HK-2 (cell line): ENCODE data around the gene EFCAB5.
"Not testable (repeated sequence)": the region's sequence is repeated elsewhere in the genome, so short reads cannot be mapped to it uniquely, and the experiment has no call there.

Experiments
- DNase-seq: peaks from one replicate; pipeline ENCODE4 v3.0.0-alpha.2; 2018; ENCODE audit not compliant: unreplicated experiment

The EFCAB5 gene

DNA sequence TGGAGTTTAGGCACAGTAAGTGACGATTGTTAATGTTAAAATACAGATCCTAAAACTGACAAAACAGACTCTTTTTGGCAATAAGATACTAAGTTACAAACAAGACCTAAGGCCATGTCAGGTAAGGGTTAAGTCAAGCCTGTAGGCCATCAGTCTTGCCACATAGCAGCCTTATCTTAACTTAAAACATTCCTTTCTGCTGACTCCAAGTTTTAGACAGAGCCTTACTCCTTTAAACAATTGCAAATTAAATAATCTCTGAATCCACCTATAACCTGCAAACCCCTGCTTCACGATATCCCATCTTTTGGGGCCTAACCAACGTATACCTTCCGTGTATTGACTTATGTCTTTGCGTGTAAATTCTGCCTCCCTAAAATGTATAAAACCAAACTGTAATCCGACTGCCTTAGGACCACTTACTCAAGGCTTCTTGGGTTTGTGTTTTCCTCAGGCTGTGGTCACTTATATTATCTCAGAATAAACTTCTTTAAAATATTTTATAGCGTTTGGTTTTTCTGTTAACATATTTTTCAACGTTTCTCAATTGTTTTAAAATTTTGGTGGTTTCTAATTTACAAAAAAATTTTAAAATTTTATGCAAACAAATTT is 64.4 kb downstream of the EFCAB5 start:
- DNase-seq = no peak

DNA sequence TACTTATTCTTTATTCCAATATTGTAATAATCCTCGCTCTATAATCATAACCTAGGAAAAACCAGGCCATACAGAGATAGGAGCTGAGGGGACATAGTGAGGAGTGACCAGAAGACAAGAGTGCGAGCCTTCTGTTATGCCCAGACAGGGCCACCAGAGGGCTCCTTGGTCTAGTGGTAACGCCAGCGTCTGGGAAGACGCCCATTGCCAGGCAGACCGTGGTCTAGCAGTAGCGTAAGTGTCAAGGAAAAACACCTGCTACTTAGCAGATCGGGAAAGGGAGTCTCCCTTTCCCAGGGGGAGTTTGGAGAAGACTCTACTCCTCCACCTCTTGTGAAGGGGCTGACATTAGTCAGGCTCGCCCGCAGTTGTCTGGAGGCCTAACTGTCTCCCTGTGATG is 70.5 kb downstream of the EFCAB5 start:
- not testable (repeated sequence) for DNase-seq

DNA sequence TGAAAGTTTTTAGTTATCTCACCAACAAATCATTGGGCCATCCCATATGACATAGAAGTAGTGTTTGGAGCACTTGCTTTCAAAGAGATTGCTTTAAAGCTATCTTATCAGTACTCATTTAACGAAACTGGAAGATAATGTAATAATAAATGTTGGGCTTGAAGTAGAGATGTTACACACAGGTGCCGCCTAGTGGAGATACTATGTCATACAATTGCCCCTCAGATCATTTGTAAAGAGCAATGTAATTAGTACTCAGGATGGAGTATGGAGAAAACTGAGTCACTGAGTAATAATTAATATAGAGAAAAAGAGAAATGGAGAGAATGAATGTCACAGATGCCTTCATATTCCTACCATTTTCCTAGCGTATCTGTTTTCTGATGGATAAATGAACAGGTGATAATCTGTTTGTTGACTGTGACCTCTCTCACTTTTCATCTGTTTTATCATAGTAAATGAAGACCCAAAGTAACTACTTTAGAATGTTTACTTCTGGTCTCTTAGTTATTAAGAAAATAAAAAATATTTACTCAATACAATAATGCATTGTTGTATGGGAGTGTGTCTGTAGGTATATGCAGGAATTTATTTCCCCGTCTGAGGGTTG is 80.4 kb downstream of the EFCAB5 start:
- DNase-seq = no peak

DNA sequence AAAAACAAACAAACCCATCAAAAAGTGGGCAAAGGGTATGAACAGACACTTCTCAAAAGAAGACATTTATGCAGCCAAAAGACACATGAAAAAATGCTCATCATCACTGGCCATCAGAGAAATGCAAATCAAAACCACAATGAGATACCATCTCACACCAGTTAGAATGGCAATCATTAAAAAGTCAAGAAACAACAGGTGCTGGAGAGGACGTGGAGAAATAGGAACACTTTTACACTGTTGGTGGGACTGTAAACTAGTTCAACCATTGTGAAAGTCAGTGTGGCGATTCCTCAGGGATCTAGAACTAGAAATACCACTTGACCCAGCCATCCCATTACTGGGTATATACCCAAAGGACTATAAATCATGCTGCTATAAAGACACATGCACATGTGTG is 83.9 kb downstream of the EFCAB5 start:
- not testable (repeated sequence) for DNase-seq

DNA sequence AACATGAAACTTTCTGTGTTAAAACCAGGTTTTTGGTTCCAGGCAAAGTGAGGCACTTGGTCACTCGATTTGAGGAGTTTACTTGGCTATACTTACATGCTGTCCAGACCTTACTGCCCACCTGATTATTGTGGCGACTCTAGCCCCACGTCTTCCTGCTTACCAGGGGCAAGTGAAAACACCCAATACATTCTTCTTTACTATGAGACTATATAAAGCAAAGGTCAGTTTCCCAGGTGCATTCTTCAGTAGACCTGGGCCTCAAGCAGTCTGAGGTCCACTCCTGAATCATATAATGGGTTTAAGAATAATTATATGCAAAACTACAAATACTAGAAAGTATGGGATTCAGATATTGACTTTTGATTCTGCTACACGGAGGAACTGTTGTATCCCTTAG is 86.2 kb downstream of the EFCAB5 start:
- no peak for DNase-seq

DNA sequence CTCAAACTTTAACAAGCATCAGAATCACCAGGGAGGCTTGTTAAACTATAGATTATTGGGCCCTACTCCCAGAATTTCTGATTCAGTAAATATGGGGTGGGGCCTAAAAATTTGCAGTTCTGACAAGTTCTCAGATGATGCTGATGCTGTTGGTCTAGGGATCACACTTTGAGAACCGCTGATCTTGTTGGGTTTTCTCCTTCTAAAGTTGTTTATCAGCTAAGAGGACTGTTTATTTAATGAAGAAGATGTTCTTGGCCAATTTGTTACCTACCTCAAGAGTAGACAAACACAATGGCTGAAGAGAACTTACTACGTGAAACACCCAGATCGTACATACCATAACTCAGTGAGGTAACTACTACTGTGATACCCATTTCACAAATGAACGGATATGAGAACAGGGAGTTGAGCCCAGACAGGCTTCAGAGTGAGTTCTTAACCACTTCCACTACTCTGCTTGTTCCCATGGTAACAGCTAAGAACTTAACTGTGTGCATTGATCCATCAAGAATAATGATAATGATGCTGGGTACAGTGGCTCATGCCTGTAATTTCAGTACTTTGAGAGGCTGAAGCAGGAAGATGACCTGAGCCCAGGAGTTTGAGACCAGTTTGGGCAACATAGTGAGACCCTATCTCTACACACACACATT is 89.9 kb downstream of the EFCAB5 start:
- no peak for DNase-seq

DNA sequence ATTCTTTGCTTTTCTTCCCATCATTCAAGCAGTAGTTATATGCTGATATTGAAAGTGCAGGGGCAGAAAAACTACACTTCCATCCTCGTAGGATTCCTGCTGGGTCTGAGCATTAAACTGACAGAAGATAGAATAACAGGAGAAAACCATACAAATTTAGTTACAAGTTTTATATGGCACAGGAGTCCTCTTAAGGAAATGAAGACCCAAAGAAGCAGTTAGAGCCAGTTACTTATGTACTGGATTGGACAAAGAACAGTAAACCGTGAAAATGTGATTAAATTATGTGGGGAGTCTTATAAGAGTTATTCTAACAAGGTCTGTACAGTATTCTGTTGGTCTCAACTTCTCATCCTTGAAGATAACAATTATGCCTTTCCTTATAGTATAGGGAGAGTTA is 93.9 kb downstream of the EFCAB5 start:
- no peak for DNase-seq

DNA sequence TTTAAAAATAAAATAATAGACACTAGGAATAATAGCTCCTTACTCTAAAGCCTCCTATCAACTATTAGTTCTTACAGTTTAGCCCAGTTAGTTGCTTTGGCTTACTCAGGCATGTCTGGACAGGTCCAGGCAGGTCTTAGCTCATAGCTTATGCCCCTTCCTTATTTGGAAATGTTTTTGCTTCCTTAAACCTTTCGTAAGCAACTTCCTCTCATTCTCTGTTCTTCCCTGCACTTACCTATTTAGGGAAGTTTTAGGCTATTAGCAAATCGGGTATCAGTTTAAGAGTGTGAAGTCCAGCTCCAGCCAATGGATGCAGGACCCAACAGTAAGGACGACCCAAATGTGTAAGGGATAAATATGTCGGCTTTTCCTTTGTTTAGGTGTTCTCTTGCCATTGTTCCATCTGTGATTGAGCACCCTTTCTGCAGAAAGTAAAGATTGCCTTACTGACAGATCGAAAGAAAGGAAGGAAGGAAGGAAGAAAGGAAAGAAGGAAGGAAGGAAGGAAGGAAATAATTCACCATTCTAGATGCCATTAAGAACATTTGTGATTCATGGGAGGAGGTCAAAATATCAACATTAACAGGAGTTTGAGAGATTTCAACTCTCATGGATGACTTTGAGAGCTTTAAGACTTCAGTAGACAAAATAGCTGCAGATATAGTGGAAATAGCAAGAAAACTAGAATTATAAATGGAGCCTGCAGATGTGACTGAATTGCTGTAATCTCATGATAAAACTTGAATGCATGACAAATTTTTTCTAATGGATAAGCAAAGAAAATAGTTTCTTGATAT is 99.5 kb downstream of the EFCAB5 start:
- not testable (repeated sequence) for DNase-seq

DNA sequence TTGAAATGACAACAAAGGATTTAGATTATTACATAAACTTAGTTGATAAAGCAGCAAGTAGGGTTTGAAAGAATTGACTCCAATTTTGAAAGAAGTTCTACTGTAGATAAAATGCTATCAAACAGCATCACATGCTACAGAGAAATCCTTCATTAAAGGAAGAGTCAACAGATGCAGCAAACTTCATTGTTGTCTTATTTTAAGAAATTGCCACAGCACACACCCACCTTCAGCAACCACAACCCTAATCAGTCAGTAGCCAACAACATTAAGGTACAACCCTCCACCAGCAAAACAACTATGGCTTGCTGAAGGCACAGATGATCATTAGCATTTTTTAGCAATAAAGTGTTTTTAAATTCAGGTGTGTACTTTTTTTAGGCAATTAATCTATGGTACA is 100.1 kb downstream of the EFCAB5 start:
- DNase-seq = no peak

DNA sequence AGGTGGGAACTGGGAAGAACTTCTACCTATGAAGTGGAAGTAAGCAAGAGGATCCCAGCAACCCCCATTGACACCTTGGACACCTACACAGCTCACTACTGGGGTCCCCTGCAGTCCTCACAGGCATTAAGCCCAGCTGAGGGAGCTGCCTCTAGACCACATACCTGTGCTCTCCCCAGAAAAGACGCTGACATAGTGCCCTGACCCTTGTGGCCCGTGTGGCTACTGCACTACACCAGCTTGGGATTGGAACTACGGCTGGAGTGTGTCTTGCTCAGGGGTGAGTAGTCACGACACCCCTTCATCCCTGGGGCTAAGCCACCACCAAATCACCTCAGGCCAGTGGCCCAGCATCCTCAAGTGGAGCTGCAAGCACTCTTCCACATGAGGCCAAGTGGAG is 120.9 kb downstream of the EFCAB5 start:
- no peak for DNase-seq

DNA sequence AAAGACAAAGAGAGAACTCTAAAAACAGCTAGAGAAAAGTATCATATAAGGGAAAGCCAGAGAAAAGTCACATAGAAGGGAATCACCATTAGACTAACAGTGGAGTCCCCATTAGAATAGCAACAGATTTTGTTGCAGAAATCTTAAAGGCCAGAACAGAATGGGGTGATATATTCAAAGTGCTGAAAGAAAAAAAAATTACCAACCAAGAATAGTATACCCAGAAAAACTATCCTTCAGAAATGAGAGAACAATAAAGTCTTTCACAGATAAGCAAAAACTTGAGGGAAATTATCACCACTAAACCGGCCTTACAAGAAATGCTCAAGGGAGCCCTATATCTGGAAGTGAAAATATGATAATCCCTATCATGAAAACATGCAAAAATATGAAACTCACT is 123.3 kb downstream of the EFCAB5 start:
- DNase-seq = no peak

DNA sequence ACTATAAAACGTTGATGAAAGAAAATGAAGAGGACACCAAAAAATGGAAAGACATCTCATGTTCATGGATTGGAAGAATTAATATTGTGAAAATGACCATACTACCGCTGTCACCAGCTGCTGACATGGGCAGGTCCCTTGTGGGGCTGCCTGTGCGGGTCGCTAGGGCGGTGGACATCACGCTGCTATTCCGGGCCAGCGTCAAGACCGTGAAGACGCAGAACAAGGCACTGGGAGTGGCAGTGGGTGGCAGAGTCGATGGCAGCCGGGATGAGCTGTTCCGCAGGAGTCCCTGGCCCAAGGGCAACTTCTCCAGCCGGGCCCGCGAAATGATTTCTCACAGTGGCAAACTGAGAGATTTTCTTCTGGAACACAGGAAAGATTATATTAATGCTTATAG is 127.0 kb downstream of the EFCAB5 start:
- DNase-seq = no peak

DNA sequence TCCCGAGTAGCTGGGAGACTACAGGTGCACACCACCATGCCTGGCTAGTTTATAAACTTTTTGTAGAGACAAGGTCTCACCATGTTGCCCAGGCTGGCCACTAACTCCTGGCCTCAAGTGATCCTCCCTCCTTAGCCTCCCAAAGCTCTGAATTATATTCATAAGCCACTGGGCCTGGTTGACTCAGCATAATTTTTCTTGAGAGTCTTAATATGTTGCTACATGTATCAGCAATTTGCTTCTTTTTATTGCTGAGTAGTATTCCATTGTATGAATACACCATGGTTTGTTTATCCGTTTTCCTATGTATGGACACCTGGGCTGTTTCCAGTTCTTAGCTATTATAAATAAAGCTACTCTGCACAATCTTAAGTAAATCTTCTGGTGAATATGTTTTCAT is 132.8 kb downstream of the EFCAB5 start:
- DNase-seq = no peak

DNA sequence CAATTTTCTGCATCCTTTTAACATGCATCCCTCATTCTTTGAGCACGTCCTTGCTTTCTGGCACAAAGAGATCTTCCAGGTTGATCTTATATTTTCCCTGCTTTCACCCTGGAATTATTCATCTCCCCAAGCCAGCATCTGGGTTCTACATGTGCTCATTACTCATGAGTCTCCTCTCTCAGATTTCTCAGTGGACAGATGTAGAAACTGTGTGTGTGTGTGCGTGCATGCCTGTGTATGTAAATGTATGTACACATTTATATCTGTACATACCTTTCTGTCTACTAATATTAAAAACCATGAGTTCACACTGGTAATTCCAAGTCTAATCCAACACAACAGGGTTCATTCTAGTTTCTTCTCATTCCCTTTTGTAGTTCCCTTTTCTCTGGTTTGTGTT is 133.3 kb downstream of the EFCAB5 start:
- no peak for DNase-seq

DNA sequence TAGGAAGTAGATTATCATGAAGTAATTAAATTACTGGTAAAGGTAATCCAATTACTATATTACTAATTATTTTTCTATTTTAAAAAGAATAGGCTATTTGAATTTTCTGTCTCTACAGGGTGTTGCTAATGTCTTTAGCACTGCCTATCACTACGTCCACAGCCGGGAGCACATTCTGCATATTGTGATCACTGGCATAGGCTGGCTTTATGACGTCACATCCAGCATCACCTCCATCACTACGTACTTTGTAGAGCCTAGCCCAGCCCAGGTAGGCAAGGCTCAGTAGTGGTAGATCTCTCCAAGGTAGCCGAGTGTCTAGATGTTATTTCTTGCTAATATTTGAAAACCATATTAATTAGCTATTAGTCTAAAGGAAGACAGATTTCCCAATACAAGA is 141.3 kb downstream of the EFCAB5 start:
- no peak for DNase-seq

DNA sequence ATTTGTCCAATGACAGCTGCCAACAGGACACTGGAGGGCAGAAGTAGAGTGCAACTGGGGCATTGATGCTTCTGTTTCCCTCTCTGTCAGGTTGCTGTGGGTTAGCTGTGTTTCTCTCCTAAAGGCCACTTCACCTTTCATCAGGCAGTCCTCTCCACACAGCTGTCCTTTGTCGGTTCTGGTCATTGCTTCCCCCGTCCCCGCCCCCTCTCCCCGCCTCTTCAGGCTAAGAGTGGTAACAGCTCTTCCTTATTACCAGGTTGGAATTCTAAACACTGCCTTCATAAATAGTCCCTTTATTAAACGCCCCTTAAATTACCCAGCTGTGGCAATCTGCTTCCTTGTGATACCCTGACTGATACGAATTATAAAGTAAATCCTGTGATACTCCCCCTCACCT is 143.4 kb downstream of the EFCAB5 start:
- DNase-seq = no peak

DNA sequence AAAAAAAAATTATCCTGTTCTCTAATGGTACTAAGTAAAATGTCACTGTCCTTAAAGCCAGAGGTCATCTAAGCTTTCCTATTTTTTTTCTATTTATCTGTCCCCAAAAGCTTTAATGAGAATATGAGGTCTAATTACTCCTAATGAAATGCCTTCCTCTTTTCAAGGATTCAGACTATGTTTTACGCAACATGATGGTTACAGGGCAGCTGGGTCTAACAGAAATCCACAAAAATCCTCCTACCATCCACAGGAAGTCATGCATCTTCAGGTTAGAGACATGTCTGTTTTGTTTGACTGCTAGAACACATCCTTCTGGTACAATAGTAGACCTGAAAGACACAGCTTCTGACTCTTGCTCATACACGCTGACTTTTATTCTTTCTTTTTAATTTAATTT is 145.5 kb downstream of the EFCAB5 start:
- DNase-seq = no peak

DNA sequence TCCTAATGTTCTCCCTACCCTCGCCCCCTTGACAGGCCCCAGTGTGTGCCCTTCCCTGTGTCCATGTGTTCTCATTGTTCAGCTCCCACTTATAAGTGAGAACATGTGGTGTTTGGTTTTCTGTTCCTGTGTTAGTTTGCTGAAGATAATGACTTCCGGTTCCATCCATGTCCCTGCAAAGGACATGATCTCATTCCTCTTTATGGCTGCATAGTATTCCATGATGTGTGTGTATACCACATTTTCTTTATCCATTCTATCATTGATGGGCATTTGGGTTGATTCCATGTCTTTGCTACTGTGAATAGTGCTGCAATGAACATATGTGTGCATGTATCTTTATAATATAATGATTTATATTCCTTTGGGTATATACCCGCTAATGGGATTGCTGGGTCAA is 146.0 kb downstream of the EFCAB5 start:
- DNase-seq = not testable (repeated sequence)

DNA sequence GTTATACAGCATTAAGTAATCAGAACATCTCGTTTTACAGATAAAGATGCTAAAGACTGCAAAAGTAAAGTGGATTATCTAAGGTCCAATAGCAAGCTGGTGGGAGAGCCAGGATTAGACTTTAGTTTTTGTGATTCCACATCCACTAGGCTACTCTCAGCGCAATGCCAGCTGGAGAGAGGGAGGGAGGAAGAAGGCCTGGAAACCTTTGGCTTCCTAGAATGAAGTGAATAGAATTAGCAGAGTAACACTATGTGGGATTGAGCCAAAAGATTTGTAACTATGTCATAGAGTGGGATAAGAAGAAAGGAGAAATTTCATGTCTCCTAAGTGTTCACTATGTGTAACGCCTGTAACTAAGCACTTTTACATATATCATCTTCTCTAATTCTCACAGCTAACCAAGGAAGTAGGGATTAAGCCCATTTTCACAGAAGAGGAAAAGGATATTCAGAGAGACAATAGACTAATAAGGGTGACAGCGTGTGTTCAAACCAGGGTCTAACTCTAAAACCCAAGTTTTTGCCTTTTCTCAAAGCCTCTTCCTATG is 149.8 kb downstream of the EFCAB5 start:
- DNase-seq = no peak

DNA sequence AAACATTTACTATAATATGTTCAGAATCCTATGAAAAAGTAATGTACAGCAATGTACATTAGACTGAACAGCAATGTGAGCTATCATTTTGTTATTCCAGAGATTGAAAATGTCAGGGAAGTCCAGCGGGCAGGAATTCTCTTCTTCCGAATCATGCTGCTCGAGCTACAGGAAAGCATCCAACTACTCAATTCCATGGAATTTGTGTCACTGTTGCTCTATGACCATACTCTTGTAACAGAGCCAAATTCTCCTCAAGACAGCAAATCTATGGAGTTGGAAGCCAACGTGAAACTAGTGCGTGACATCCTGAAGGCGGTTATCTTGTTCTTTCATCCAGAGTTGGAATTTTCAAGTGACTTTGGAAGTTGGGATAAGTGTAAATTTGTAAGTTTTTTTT is 150.3 kb downstream of the EFCAB5 start:
- peak; percentile 25 for DNase-seq

DNA sequence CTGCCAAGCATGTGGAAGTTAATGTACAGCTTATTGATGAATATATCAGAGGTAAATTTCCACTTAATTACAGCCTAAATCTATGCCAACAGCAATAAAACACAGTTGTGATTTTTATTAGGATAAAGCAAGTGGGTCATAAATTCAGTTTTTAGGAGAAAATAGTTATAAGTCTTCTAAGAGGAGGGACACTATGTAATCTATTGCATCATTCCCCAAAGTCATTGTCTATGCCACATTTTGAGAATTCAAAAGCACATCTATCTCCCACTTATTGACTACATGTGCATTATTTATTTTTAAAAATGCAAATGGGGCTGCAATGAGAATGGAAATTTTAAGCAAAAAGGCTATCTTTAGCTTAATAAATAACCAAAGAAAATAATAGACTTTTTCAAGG is 151.5 kb downstream of the EFCAB5 start:
- no peak for DNase-seq

DNA sequence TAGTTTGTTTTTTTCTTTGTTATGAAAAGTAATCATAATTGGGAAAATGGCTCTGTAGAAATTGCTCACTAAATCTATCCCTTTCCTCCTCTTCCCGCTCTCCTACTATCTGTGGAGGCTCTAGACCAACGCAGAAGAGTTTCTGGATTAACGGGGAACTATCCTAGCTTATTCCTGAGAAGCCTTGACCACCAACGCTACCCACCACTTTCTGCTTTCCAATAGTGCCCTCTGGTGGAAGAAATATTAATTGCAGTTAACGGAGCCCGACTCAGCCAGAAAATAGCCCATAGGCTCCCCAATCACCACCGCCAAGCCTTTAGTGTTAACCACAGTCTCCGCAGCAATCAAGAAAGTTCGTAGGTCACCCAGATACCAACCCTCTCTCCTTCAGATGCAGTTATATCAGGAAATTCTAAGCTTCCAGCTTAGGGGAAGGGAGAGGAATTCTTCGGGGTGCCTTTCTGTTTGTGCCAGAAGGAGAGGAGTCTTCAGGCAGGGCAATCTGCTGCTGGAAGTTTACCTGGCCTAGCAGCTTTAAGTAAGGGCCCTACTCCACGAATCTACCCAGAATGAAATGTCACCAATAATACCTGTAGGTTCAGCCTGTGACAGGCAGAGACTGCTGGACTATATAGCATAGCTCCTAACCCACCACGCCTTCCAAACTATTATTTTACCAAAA is 152.2 kb downstream of the EFCAB5 start:
- peak; percentile 71 for DNase-seq
